ENCODE data around the gene RANBP9. TPM values are rescaled to one million over a fixed set of nuclear protein-coding genes. Genes with fewer than 3 reads are reported as not detected.

Gene RANBP9
- total and polyA plus RNA-seq, 9 of the 15 experiments (the other 6 are each of a cell fraction or from before 2014, with no cell fraction given): 27.5 to 130 (median 61.5) TPM

GRCh38 chr6:13711733-13712598 is at the start of gene RANBP9 (continued):
- peak; percentile 63 for TF ChIP-seq TBP (optimal IDR thresholded peaks at IDR 0.05; ENCODE audit: low read depth, low read length)
- TF ChIP-seq ATF3 (IDR thresholded peaks at IDR 0.05): no peak
- 0 out of 2 replicates have a peak, but pooled peaks have one; percentile 38 for TF ChIP-seq ATF3 (CRISPR knock-in tag; conservative IDR thresholded peaks at IDR 0.05)
- no peak for TF ChIP-seq SMARCA5 (IDR thresholded peaks at IDR 0.05)
- peak; percentile 76 for TF ChIP-seq TAF1 (IDR thresholded peaks at IDR 0.05; ENCODE audit: control insufficient read depth, extremely low read depth, insufficient read depth, low read length, severe bottlenecking)
- no peak for TF ChIP-seq ZNF324 (CRISPR knock-in tag; IDR thresholded peaks at IDR 0.05)
- no peak for TF ChIP-seq SMAD2 (IDR thresholded peaks at IDR 0.05; ENCODE audit: low read depth, low read length)
- peak; percentile 92 for TF ChIP-seq RBFOX2 (IDR thresholded peaks at IDR 0.05; ENCODE audit: low read depth, low read length)
- TF ChIP-seq ZNF280B (CRISPR knock-in tag; IDR thresholded peaks at IDR 0.05): no peak
- TF ChIP-seq ZNF12 (CRISPR knock-in tag; IDR thresholded peaks at IDR 0.05): 0 out of 2 replicates have a peak, but pooled peaks have one; percentile 82
- no peak for TF ChIP-seq HDGF (IDR thresholded peaks at IDR 0.05)
- TF ChIP-seq ZNF407 (IDR thresholded peaks at IDR 0.05; ENCODE audit: low read depth): peak; percentile 87
- 0 out of 4 replicates have a peak, but pooled peaks of 1 of the 2 experiments have one; percentile 12 for TF ChIP-seq FOXK2 (conservative IDR thresholded peaks at IDR 0.05 in 1 of 2, IDR thresholded peaks at IDR 0.05 in 1 of 2; ENCODE audit: low read depth in 2 of 2)
- TF ChIP-seq HDAC8 (tag; IDR thresholded peaks at IDR 0.05): peak; percentile 84
- TF ChIP-seq ZNF77 (CRISPR knock-in tag; IDR thresholded peaks at IDR 0.05): 0 out of 2 replicates have a peak, but pooled peaks have one; percentile 35
- TF ChIP-seq ESRRB (CRISPR knock-in tag; IDR thresholded peaks at IDR 0.05; ENCODE audit: borderline replicate concordance): no peak
- TF ChIP-seq ZNF165 (CRISPR knock-in tag; IDR thresholded peaks at IDR 0.05; ENCODE audit: borderline replicate concordance): 0 out of 2 replicates have a peak, but pooled peaks have one; percentile 40

All from K562 (cell line).